H1 (cell line): Measurements from ENCODE around the gene CALHM2. TPM values are rescaled to one million over a fixed set of nuclear protein-coding genes. Genes with fewer than 3 reads are reported as not detected.
A peak's percentile ranks its signal among the peaks of the same experiment; 100 is the strongest.

Experiments used
- CTCF ChIA-PET: fragments of 300-600 bp; sonication (Branson Sonifier 250); formaldehyde crosslinking; loops from one replicate; lab custom pipeline; 2021; ENCODE audit not compliant: partially characterized antibody; lab: Charles Lee
- POLR2A ChIA-PET: fragments of 300-600 bp; sonication (Branson Sonifier 250); formaldehyde crosslinking; loops from one replicate; lab custom pipeline; 2021; ENCODE audit warnings: inconsistent platforms; ENCODE audit not compliant: partially characterized antibody; lab: Charles Lee
- DNase-seq, 2 experiments: peaks; one replicate each; pipeline versions ENCODE4 v3.0.0 to v3.0.0-alpha.2; 2010 to 2022; ENCODE audit warnings: low spot score in 2 of 2, low read depth in 1 of 2, mixed read lengths in 1 of 2
- FAIRE-seq: peaks from 2 replicates; lab custom pipeline; 2011; peaks lifted over from hg19 to GRCh38; lab: Jason Lieb, UNC
- H2AFZ ChIP-seq: 2 replicates; pipeline ENCODE4 v1.8.1; 2012; ENCODE audit warnings: low read length, inconsistent platforms
- H2AK5ac ChIP-seq: 2 replicates; pipeline ENCODE4 v1.6.1; 2013; ENCODE audit warnings: low read depth, low read length
- H2BK120ac ChIP-seq: replicated peaks from 2 replicates; pipeline ENCODE3; 2013; ENCODE audit warnings: low read depth, low read length, inconsistent platforms
- H2BK12ac ChIP-seq: 2 replicates; pipeline ENCODE4 v1.6.1; 2013; ENCODE audit warnings: low read depth, low read length
- H2BK15ac ChIP-seq: 2 replicates; pipeline ENCODE4 v1.6.1; 2013; ENCODE audit warnings: low read length
- H2BK20ac ChIP-seq: 2 replicates; pipeline ENCODE4 v1.6.1; 2013; ENCODE audit warnings: low read length
- H2BK5ac ChIP-seq: 2 replicates; pipeline ENCODE4 v1.6.1; 2013; ENCODE audit warnings: low read depth, low read length
- H3K14ac ChIP-seq: 2 replicates; pipeline ENCODE4 v1.6.1; 2013; ENCODE audit warnings: inconsistent platforms; ENCODE audit not compliant: insufficient read length
- H3K18ac ChIP-seq: 2 replicates; pipeline ENCODE4 v1.6.1; 2013; ENCODE audit warnings: low read length; ENCODE audit errors: extremely low read depth
- H3K23ac ChIP-seq: 2 replicates; pipeline ENCODE4 v1.6.1; 2013; ENCODE audit warnings: inconsistent platforms; ENCODE audit not compliant: insufficient read length
- H3K23me2 ChIP-seq: 2 replicates; pipeline ENCODE4 v1.6.1; 2013; ENCODE audit warnings: low read depth, low read length
- H3K27ac ChIP-seq: 2 replicates; pipeline ENCODE4 v1.6.1; 2011; ENCODE audit warnings: low read depth, low read length, inconsistent platforms
- H3K27me3 ChIP-seq, 4 experiments: replicated peaks in 1 of 4; 1 replicate in 1 of 4; 2 replicates in 3 of 4; pipeline versions ENCODE4 v1.6.1 to v1.8.1; 2011 to 2013; ENCODE audit warnings: low read length in 3 of 4, mild to moderate bottlenecking in 3 of 4, inconsistent platforms in 2 of 4, mixed read lengths in 2 of 4, moderate library complexity in 1 of 4; ENCODE audit not compliant: control insufficient read depth in 3 of 4, insufficient read depth in 3 of 4; ENCODE audit errors: extremely low read depth in 1 of 4
- H3K36me3 ChIP-seq, 4 experiments: 2 replicates each; pipeline versions ENCODE4 v1.6.1 to v1.8.1; 2011 to 2013; ENCODE audit warnings: mild to moderate bottlenecking in 4 of 4, low read length in 3 of 4, moderate library complexity in 2 of 4, control low read depth in 1 of 4, inconsistent platforms in 1 of 4; ENCODE audit not compliant: insufficient read depth in 4 of 4, control insufficient read depth in 2 of 4
- H3K4ac ChIP-seq: replicated peaks from 2 replicates; pipeline ENCODE3; 2013; ENCODE audit warnings: low read length, low read depth, mixed read lengths, inconsistent platforms; ENCODE audit not compliant: insufficient read length
- H3K4me1 ChIP-seq, 4 experiments: replicated peaks in 1 of 4; 1 replicate in 1 of 4; 2 replicates in 3 of 4; pipeline versions ENCODE4 v1.6.1 to v1.8.1; 2011 to 2013; ENCODE audit warnings: low read length in 3 of 4, inconsistent platforms in 2 of 4, mixed read lengths in 1 of 4; ENCODE audit not compliant: insufficient read depth in 4 of 4, control insufficient read depth in 3 of 4
- H3K4me2 ChIP-seq, 2 experiments: 2 replicates each; pipeline versions ENCODE4 v1.6.1 to v1.8.1; 2011 to 2013; ENCODE audit warnings: low read depth in 2 of 2, low read length in 2 of 2, control low read depth in 1 of 2, inconsistent platforms in 1 of 2, mild to moderate bottlenecking in 1 of 2; ENCODE audit not compliant: insufficient read depth in 1 of 2
- H3K4me3 ChIP-seq, 4 experiments: fragments of 200-600, 300-600 bp in 1 of 4; sonication (generic), shearing (Covaris generic), sonication (Bioruptor Twin) in 1 of 4; 2 replicates each; pipeline versions ENCODE4 v1.5.1 to v1.8.1; 2011 to 2016; ENCODE audit warnings: low read length in 4 of 4, low read depth in 3 of 4, control low read depth in 2 of 4, inconsistent platforms in 2 of 4, mild to moderate bottlenecking in 2 of 4, mixed read lengths in 1 of 4, moderate library complexity in 1 of 4; ENCODE audit not compliant: insufficient read depth in 2 of 4; ENCODE audit errors: extremely low read depth in 1 of 4
- H3K56ac ChIP-seq: replicated peaks from 2 replicates; pipeline ENCODE3; 2013; ENCODE audit warnings: low read depth, mild to moderate bottlenecking, mixed read lengths, low read length, inconsistent platforms; ENCODE audit not compliant: insufficient read length
- H3K79me1 ChIP-seq: 2 replicates; pipeline ENCODE4 v1.6.1; 2013; ENCODE audit warnings: low read depth, low read length, control low read depth
- H3K79me2 ChIP-seq, 2 experiments: 2 replicates each; pipeline versions ENCODE4 v1.6.1 to v1.8.1; 2012 to 2013; ENCODE audit warnings: low read length in 2 of 2, mild to moderate bottlenecking in 2 of 2, inconsistent platforms in 1 of 2; ENCODE audit not compliant: insufficient read depth in 2 of 2, control insufficient read depth in 1 of 2
- H3K9ac ChIP-seq, 4 experiments: replicated peaks in 1 of 4; 1 replicate in 1 of 4; 2 replicates in 3 of 4; pipeline versions ENCODE4 v1.6.1 to v1.8.1; 2011 to 2013; ENCODE audit warnings: low read depth in 3 of 4, low read length in 3 of 4, control low read depth in 2 of 4, mild to moderate bottlenecking in 2 of 4, moderate library complexity in 2 of 4, inconsistent platforms in 1 of 4; ENCODE audit errors: extremely low read depth in 1 of 4
- H3K9me3 ChIP-seq, 2 experiments: 2 replicates each; pipeline versions ENCODE4 v1.6.1 to v1.8.1; 2012 to 2013; ENCODE audit warnings: mild to moderate bottlenecking in 2 of 2, moderate library complexity in 2 of 2, control low read depth in 1 of 2, inconsistent platforms in 1 of 2, low read depth in 1 of 2, low read length in 1 of 2, mixed read lengths in 1 of 2; ENCODE audit not compliant: insufficient read depth in 2 of 2
- H4K20me1 ChIP-seq, 2 experiments: replicated peaks in 1 of 2; 2 replicates each; pipeline versions ENCODE3 to v1.8.1; 2011 to 2013; ENCODE audit warnings: inconsistent platforms in 2 of 2, low read length in 2 of 2, mild to moderate bottlenecking in 1 of 2; ENCODE audit not compliant: insufficient read depth in 2 of 2, control insufficient read depth in 1 of 2
- H4K5ac ChIP-seq: 2 replicates; pipeline ENCODE4 v1.6.1; 2013; ENCODE audit warnings: low read length, low read depth, mixed read lengths, inconsistent platforms; ENCODE audit not compliant: insufficient read length
- H4K8ac ChIP-seq: 2 replicates; pipeline ENCODE4 v1.8.0; 2013; ENCODE audit warnings: mild to moderate bottlenecking, moderate library complexity, low read length, inconsistent platforms; ENCODE audit not compliant: insufficient read depth; ENCODE audit errors: extremely low read depth
- H4K91ac ChIP-seq: replicated peaks from 2 replicates; pipeline ENCODE3; 2013; ENCODE audit warnings: low read length, mixed read lengths, inconsistent platforms; ENCODE audit not compliant: insufficient read length
- EZH2 ChIP-seq: fragments of 200-600 bp; sonication (generic); IDR thresholded peaks from 2 replicates; pipeline ENCODE4 v1.7.1; 2012; ENCODE audit warnings: low read depth, mild to moderate bottlenecking, moderate library complexity, low read length, inconsistent platforms; ENCODE audit not compliant: severe bottlenecking
- MAX ChIP-seq: IDR thresholded peaks from 2 replicates; pipeline ENCODE4 v1.6.1; 2012; ENCODE audit warnings: inconsistent platforms
- PHF8 ChIP-seq: fragments of 200-600 bp; sonication (generic); conservative IDR thresholded peaks from 2 replicates; pipeline ENCODE4 v1.7.1; 2012; ENCODE audit warnings: low read depth, mild to moderate bottlenecking, inconsistent platforms, low read length, moderate library complexity
- WGBS, 2 experiments: shearing (Covaris generic) in 1 of 2; methylation state at CpG; one replicate each; pipeline versions ENCODE4 v1.1.6 to v1.1.7; 2013 to 2015; ENCODE audit warnings: low lambda C conversion rate in 2 of 2, mixed read lengths in 2 of 2, inconsistent platforms in 1 of 2, low coverage in 1 of 2, missing lambda C conversion rate in 1 of 2; ENCODE audit not compliant: insufficient replicate concordance in 2 of 2, insufficient coverage in 1 of 2, insufficient read length in 1 of 2; ENCODE audit errors: extremely low coverage in 1 of 2, missing lambda C conversion rate in 1 of 2; 5-methylcytosine and 5-hydroxymethylcytosine counted together
- polyA plus RNA-seq, 7 experiments: library from polyadenylated mRNA; depleted of rRNA in 3 of 7; stranded (reverse) in 5 of 7; unstranded in 2 of 7; fragments of >200 nt in 5 of 7; fragments of 200-250 nt in 2 of 7; gene quantifications; 1 replicate in 5 of 7; 2 replicates in 1 of 7; 4 replicates in 1 of 7; pipeline versions ENCODE4 v1.2.1 to v1.2.3, GENCODE V29; 2011 to 2013; ENCODE audit warnings: missing spikeins in 2 of 7, mixed read lengths in 2 of 7
- total RNA-seq: library from RNA; stranded (reverse); fragmentation: NEBNext Ultra II Directional; extraction: Animal tissue kit (Norgen Biotek cat#: 25700); gene quantifications from 2 replicates; pipeline ENCODE4 v1.2.1, GENCODE V29; 2021

The CALHM2 gene
- total and polyA plus RNA-seq, 2 of the 8 experiments (the other 6 are each of a cell fraction or from before 2014, with no cell fraction given), result 1.2 to 2.4 TPM

- H3K23ac ChIP-seq, result no peak overlapping the region
- no peak overlapping the region for H2BK5ac ChIP-seq
- H3K23me2 ChIP-seq, result peaks cover 3% of the 10 kb centered on the region; the same call in 1 of the 2 replicates
- H3K4me3 ChIP-seq, result peak overlapping the region; percentile 5 to 61 (median 44); a peak in 6 of 8 replicates
- no peaks in the 10 kb centered on the region for H3K9me3 ChIP-seq
- no peak overlapping the region; a peak in 2 of 7 replicates for H3K9ac ChIP-seq
- 0 out of 2 replicates have a peak overlapping the region, but pooled peaks have one; percentile 46 for H2BK15ac ChIP-seq
- H3K56ac ChIP-seq, result no peak overlapping the region
- 61% methylated on average over 27 of the region's 27 CpGs; no CpG with 5 or more reads in 1 of the 2 experiments for WGBS, 2 experiments
- H3K79me2 ChIP-seq, result no peaks in the 10 kb centered on the region
- peaks cover 0 to 15% (median 4%) of the 10 kb centered on the region in 4 experiments; a peak in 5 of 7 replicates for H3K4me1 ChIP-seq
- no peak overlapping the region for H2AK5ac ChIP-seq
- H3K14ac ChIP-seq, result no peak overlapping the region
- FAIRE-seq (no peak), DNase-seq (no peak)
- no peak overlapping the region for H3K4ac ChIP-seq
- no peaks in the 10 kb centered on the region for H3K79me1 ChIP-seq
- H4K5ac ChIP-seq, result no peak overlapping the region
- H3K36me3 ChIP-seq, result peaks cover 0 to 2% (median 0%) of the 10 kb centered on the region in 4 experiments; a peak in 1 of 8 replicates
- H3K27ac ChIP-seq, result no peak overlapping the region
- no peak overlapping the region; the same call in 1 of the 2 replicates for H4K8ac ChIP-seq
- peak overlapping the region; percentile 32; the same call in 1 of the 2 replicates for H3K18ac ChIP-seq
- POLR2A ChIA-PET, result interaction anchor here (0.7 to 3.2 kb wide), 7 partner anchors 9 to 36 kb away, joined by 3 to 12 read pairs (median 4); no protein-coding TSS in a partner anchor
- H2AFZ ChIP-seq, result no peak overlapping the region
- H3K27me3 ChIP-seq, result no peaks in the 10 kb centered on the region; a peak in 2 of 7 replicates
- CTCF ChIA-PET, result interaction anchor here (0.8 to 5.8 kb wide), 11 partner anchors 9 to 113 kb away, joined by 3 to 47 read pairs (median 4); partner anchors contain the start of gene CALHM3
- H2BK12ac ChIP-seq, result no peak overlapping the region
- peaks cover 3 to 5% of the 10 kb centered on the region in 2 experiments for H4K20me1 ChIP-seq
- H3K4me2 ChIP-seq, result peak overlapping the region; percentile 35 to 87
- H2BK120ac ChIP-seq, result no peak overlapping the region
- H2BK20ac ChIP-seq, result no peak overlapping the region
- TF ChIP-seq EZH2, result peak; percentile 26
- TF ChIP-seq MAX, result 0 out of 2 replicates have a peak, but pooled peaks have one; percentile 24
- TF ChIP-seq PHF8, result no peak
- H4K91ac ChIP-seq, result peak overlapping the region; percentile 50
These were observed 498 bp upstream of the CALHM2 start for GRCh38 chr10:103452506-103453230.
